ENCODE measurements around the gene RPUSD4.

DNA sequence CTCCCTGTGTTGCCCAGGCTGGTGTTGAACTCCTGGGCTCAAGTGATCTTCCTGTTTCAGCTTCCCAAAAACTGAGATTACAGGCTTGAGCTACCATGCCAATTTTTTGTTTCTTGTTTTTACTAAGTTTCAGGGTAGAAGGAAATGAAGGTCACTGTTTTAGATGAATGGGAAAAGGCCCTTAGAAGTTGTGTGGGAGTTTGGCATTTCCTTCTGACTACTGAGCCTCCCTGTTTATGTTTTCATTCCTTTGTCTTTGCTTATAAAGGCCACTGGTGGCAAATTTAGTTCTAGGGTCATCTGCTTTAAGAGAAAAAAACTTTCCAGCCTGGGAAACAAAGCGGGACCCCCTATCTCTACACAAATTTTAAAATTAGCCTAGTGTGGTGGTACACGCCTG lies 35.2 kb upstream of the RPUSD4 start:
- TF ChIP-seq TAF1 (IDR thresholded peaks at IDR 0.05; ENCODE audit: low read depth) (no peak), EZH2 (IDR thresholded peaks at IDR 0.05; ENCODE audit: borderline replicate concordance, insufficient read depth, low read length, poor library complexity, severe bottlenecking) (no peak), EP300 (conservative IDR thresholded peaks at IDR 0.05; ENCODE audit: poor library complexity, severe bottlenecking) (no peak), RAD21 (conservative IDR thresholded peaks at IDR 0.05) (no peak), POLR2AphosphoS5 (IDR thresholded peaks at IDR 0.05) (no peak), SMC3 (conservative IDR thresholded peaks at IDR 0.05; ENCODE audit: poor library complexity) (no peak)
- TF ChIP-seq, protein P1, sequence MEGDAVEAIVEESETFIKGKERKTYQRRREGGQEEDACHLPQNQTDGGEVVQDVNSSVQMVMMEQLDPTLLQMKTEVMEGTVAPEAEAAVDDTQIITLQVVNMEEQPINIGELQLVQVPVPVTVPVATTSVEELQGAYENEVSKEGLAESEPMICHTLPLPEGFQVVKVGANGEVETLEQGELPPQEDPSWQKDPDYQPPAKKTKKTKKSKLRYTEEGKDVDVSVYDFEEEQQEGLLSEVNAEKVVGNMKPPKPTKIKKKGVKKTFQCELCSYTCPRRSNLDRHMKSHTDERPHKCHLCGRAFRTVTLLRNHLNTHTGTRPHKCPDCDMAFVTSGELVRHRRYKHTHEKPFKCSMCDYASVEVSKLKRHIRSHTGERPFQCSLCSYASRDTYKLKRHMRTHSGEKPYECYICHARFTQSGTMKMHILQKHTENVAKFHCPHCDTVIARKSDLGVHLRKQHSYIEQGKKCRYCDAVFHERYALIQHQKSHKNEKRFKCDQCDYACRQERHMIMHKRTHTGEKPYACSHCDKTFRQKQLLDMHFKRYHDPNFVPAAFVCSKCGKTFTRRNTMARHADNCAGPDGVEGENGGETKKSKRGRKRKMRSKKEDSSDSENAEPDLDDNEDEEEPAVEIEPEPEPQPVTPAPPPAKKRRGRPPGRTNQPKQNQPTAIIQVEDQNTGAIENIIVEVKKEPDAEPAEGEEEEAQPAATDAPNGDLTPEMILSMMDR (IDR thresholded peaks at IDR 0.05; ENCODE audit: poor library complexity, severe bottlenecking) = no peak
